Loucy (cell line): ENCODE data around the gene UBE2QL1.

Experiments used
- H2AFZ ChIP-seq: fragments of 200-600 bp; sonication (generic); 2 replicates; pipeline ENCODE4 v1.6.0; 2016; ENCODE audit warnings: antibody characterized with exemption, mild to moderate bottlenecking, low read length, moderate library complexity
- H3F3A ChIP-seq: fragments of 200-600 bp; 2 replicates; pipeline ENCODE4 v1.6.0; 2016; ENCODE audit warnings: antibody characterized with exemption, low read depth, mild to moderate bottlenecking
- H3K27me3 ChIP-seq: fragments of 200-600 bp; sonication (generic); 2 replicates; pipeline ENCODE4 v1.6.1; 2014; ENCODE audit warnings: low read length, mild to moderate bottlenecking; ENCODE audit not compliant: insufficient read depth, poor library complexity, severe bottlenecking
- H3K36me3 ChIP-seq: fragments of 200-600 bp; sonication (generic); 2 replicates; pipeline ENCODE4 v1.6.1; 2016; ENCODE audit warnings: low read length; ENCODE audit not compliant: insufficient read depth
- H3K4me1 ChIP-seq: fragments of 200-600 bp; sonication (generic); 2 replicates; pipeline ENCODE4 v1.5.1; 2014; ENCODE audit warnings: low read length, mild to moderate bottlenecking; ENCODE audit not compliant: insufficient read depth, poor library complexity, severe bottlenecking
- H3K4me2 ChIP-seq: fragments of 200-600 bp; sonication (generic); 2 replicates; pipeline ENCODE4 v1.6.0; 2014; ENCODE audit warnings: antibody characterized with exemption, low read length, low read depth, mild to moderate bottlenecking; ENCODE audit not compliant: poor library complexity, severe bottlenecking
- H3K4me3 ChIP-seq: fragments of 200-600 bp; sonication (generic); 2 replicates; pipeline ENCODE4 v1.5.1; 2014; ENCODE audit warnings: low read length, mild to moderate bottlenecking, mixed read lengths; ENCODE audit not compliant: poor library complexity, severe bottlenecking
- H3K79me2 ChIP-seq: fragments of 200-600 bp; sonication (generic); 2 replicates; pipeline ENCODE4 v1.6.1; 2014; ENCODE audit warnings: low read length; ENCODE audit not compliant: insufficient read depth
- H3K9ac ChIP-seq: fragments of 200-600 bp; sonication (generic); 2 replicates; pipeline ENCODE4 v1.6.0; 2014; ENCODE audit warnings: mild to moderate bottlenecking, low read depth, low read length, moderate library complexity; ENCODE audit not compliant: poor library complexity, severe bottlenecking
- H3K9me2 ChIP-seq: fragments of 200-600 bp; sonication (generic); replicated peaks from 2 replicates; pipeline ENCODE4 v1.6.1; 2016; ENCODE audit warnings: low read depth, low read length, mixed read lengths
- H3K9me3 ChIP-seq: fragments of 200-600 bp; sonication (generic); 2 replicates; pipeline ENCODE4 v1.6.1; 2014; ENCODE audit warnings: mild to moderate bottlenecking, antibody characterized with exemption, low read length, low read depth; ENCODE audit not compliant: insufficient read depth
- H4K20me1 ChIP-seq: fragments of 200-600 bp; sonication (generic); 2 replicates; pipeline ENCODE4 v1.6.0; 2014; ENCODE audit warnings: antibody characterized with exemption, low read length, mild to moderate bottlenecking; ENCODE audit not compliant: insufficient read depth, poor library complexity, severe bottlenecking
- EZH2phosphoT487 ChIP-seq: fragments of 200-600 bp; IDR thresholded peaks from 2 replicates; pipeline ENCODE4 v1.6.1; 2018; ENCODE audit warnings: antibody characterized with exemption, mild to moderate bottlenecking, moderate library complexity, borderline replicate concordance
- TF ChIP-seq, protein P1 (sequence below): fragments of 200-600 bp; sonication (generic); conservative IDR thresholded peaks from 2 replicates; pipeline ENCODE4 v1.5.1; 2014; ENCODE audit warnings: mild to moderate bottlenecking, antibody characterized with exemption, low read length

UBE2QL1 gene

DNA sequence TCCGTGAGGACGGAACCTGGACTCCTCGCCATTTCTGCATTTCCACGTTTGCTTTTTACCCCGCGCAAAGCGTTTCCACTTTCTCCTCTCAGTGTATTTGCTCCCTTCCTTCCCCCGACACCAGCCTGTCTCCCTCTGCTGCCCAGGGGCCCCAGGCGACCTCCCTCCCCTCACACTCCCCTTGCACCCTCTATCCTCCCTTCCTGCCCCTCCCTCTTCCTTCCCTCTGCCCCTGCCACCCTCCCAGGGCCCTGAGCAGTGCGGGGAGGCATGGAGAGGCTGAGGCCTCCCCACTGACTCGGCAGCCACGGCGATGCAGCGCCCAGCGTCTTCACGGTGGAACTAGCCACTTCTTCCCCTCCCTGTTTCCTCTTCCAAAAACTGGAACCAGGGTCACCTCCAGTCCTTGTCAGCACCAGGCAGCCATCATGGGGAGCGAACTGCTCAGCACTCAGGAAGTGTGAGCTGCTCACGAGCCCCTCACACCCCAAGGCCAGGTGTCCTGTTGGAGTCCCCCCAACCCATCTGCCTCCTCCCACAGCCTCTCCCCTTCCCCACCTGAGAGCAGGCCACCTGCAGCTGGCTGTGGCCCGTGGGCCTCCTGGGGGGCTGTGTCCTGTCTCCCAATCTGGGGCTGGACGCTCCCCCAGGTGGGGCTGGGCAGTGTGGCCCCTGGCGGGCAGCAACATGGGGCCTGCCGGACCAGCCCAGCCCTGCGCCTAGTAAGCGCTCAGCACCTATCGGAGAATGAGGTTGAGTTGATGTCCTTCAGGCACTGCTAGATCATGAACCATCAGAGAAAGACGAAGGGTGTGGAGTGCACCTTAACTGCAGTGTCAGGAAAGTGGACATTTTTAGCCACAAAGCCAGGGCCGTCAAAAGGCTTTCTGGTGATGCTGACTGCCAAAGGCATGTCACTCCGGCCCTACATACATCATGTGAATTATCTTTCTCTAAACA is 17.5 kb downstream of the UBE2QL1 start:
- no peaks in the 10 kb centered on the region for H3K9me3 ChIP-seq
- no peak overlapping the region for H3K4me3 ChIP-seq
- no peaks in the 10 kb centered on the region for H3K9me2 ChIP-seq
- no peaks in the 10 kb centered on the region for H3K79me2 ChIP-seq
- no peaks in the 10 kb centered on the region for H3K27me3 ChIP-seq
- H4K20me1 ChIP-seq: no peaks in the 10 kb centered on the region
- TF ChIP-seq EZH2phosphoT487: no peak
- TF ChIP-seq, protein P1, sequence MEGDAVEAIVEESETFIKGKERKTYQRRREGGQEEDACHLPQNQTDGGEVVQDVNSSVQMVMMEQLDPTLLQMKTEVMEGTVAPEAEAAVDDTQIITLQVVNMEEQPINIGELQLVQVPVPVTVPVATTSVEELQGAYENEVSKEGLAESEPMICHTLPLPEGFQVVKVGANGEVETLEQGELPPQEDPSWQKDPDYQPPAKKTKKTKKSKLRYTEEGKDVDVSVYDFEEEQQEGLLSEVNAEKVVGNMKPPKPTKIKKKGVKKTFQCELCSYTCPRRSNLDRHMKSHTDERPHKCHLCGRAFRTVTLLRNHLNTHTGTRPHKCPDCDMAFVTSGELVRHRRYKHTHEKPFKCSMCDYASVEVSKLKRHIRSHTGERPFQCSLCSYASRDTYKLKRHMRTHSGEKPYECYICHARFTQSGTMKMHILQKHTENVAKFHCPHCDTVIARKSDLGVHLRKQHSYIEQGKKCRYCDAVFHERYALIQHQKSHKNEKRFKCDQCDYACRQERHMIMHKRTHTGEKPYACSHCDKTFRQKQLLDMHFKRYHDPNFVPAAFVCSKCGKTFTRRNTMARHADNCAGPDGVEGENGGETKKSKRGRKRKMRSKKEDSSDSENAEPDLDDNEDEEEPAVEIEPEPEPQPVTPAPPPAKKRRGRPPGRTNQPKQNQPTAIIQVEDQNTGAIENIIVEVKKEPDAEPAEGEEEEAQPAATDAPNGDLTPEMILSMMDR: no peak
- H3K4me2 ChIP-seq: no peak overlapping the region
- H3K4me1 ChIP-seq: no peaks in the 10 kb centered on the region
- H2AFZ ChIP-seq: no peak overlapping the region
- no peaks in the 10 kb centered on the region for H3F3A ChIP-seq
- H3K9ac ChIP-seq: no peak overlapping the region
- H3K36me3 ChIP-seq: no peaks in the 10 kb centered on the region

DNA sequence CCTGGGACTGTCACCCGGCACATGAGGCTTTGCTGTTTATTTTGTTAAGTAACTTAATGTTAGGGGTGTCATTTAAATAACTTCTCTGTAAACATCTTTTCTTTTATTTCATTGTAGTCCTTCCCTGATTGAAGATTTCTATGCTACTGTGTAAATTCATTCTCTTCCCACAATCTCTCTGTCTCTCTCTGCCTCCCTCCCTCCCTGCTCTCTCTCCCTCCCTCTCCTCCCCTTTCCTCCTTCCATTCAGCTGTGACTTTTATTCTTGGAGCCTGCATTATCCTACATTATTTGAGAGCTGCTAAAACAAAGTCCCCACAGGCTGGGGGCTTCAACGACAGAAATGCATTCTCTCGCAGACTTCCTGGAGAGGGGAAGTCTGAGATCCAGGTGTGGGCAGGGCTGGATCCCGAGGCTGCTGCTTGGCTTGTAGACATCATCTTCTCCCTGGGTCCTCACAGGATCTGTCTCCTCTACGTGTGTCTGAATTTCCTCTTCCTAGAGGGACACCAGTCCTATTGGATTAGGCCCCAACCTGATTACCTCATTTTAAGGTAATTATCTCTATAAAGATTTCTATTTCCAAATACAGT is 18.4 kb downstream of the UBE2QL1 start:
- H3K79me2 ChIP-seq: no peaks in the 10 kb centered on the region
- H3K27me3 ChIP-seq: no peaks in the 10 kb centered on the region
- no peak overlapping the region for H3K4me3 ChIP-seq
- H3K4me2 ChIP-seq: no peak overlapping the region
- no peak overlapping the region for H3K9ac ChIP-seq
- no peaks in the 10 kb centered on the region for H3K9me3 ChIP-seq
- H3F3A ChIP-seq: no peaks in the 10 kb centered on the region
- TF ChIP-seq EZH2phosphoT487: no peak
- TF ChIP-seq, protein P1: no peak
- no peak overlapping the region for H2AFZ ChIP-seq
- no peaks in the 10 kb centered on the region for H3K36me3 ChIP-seq
- H4K20me1 ChIP-seq: no peaks in the 10 kb centered on the region
- no peaks in the 10 kb centered on the region for H3K4me1 ChIP-seq
- H3K9me2 ChIP-seq: no peaks in the 10 kb centered on the region

DNA sequence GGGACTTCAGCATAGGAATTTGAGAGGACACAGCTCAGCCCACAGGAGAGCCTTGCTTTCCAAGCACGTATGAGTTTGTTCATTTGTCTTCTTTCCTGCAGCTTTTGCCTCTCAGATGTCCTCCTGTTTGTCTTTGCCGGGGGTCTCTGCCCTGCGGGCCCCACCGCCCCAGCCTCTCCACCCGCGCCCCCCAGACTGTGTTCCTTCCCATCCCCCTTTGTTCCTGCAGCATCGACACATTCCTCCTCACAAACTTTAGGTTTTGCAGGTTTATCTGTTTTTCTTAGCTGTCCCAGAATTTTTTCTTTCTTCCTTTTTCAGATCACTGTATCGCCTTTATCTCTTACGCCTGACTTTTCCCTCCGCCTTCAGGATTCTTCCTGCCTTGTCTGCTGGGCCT is 18.9 kb downstream of the UBE2QL1 start:
- no peak for TF ChIP-seq EZH2phosphoT487
- TF ChIP-seq, protein P1: no peak
- Histone ChIP-seq H3K4me1 (no peaks in the 10 kb centered on the region), H3K79me2 (no peaks in the 10 kb centered on the region), H3K4me2 (no peak overlapping the region), H3F3A (no peaks in the 10 kb centered on the region), H3K9ac (no peak overlapping the region), H2AFZ (no peak overlapping the region), H3K4me3 (no peak overlapping the region), H3K9me3 (no peaks in the 10 kb centered on the region), H3K36me3 (no peaks in the 10 kb centered on the region), H3K9me2 (no peaks in the 10 kb centered on the region), H4K20me1 (no peaks in the 10 kb centered on the region), H3K27me3 (no peaks in the 10 kb centered on the region)
